ENCODE data around the gene ATF3. TPM values are rescaled to one million over a fixed set of nuclear protein-coding genes. Genes with fewer than 3 reads are reported as not detected.

ATF3 gene
- total and polyA plus RNA-seq, 4 donors, result 5.3 to 18.3 (median 6.0) TPM

DNA sequence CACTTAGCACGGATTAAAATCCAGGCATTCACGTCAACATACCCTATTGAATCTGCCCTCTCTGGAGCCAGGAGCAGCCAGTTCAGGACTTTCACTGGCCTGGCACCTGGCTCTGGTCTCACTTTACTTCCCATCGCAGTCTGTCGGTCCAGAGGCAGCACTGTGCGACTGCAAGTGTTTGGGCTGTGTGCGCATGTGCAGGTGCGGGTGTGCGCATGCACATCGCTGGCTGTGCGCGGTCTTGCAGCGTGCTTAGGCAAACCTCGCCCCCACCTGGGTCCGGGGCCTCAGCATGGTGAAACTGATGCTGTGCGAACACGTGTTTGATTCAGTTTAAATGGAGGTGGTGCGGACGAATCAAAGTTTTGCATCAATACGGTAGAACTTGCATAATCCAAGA is 38.0 kb downstream of the ATF3 start:
- no peaks in the 10 kb centered on the region for H3K27me3 ChIP-seq (ENCODE audit: control insufficient read depth, insufficient read depth, low read length)
- no peaks in the 10 kb centered on the region for H3K9me3 ChIP-seq (ENCODE audit: control insufficient read depth, insufficient read depth, low read length)
- no peaks in the 10 kb centered on the region for H3K36me3 ChIP-seq (ENCODE audit: control insufficient read depth, insufficient read depth, low read length)
- H3K4me1 ChIP-seq (ENCODE audit: control insufficient read depth, insufficient read depth, low read length), result no peaks in the 10 kb centered on the region
- DNase-seq (ENCODE audit: low read depth in 4 of 6, low spot score in 6 of 6), result peak in 1 of 6 donors; percentile 61
- H3K27ac ChIP-seq (ENCODE audit: low read depth, low read length), result no peak overlapping the region
- no peak overlapping the region for H3K4me3 ChIP-seq (ENCODE audit: low read depth, low read length)
- 89% methylated on average over 18 of the region's 19 CpGs for WGBS (ENCODE audit: insufficient coverage)

DNA sequence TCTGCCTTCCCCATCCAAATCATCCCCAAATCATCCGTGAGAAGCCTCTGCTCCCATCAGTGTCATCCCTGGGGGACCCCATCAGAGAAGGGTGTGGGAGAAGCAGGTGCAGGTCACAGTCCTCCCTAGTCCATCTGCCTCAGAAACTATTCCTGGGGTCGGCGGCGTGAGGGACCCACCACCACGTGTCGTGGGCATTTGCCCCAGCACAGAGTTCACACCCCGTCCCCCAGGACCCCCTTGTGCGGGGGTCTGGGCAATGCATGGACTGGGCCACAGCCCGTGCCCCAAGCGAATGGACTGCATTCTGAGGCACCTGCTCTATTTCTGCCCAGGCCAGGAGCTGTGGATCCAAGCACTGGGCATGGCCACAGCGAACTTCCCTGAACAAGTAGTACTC is 38.4 kb downstream of the ATF3 start:
- Histone ChIP-seq H3K4me3 (ENCODE audit: low read depth, low read length) (no peak overlapping the region), H3K4me1 (ENCODE audit: control insufficient read depth, insufficient read depth, low read length) (no peaks in the 10 kb centered on the region), H3K27ac (ENCODE audit: low read depth, low read length) (no peak overlapping the region), H3K36me3 (ENCODE audit: control insufficient read depth, insufficient read depth, low read length) (no peaks in the 10 kb centered on the region), H3K9me3 (ENCODE audit: control insufficient read depth, insufficient read depth, low read length) (no peaks in the 10 kb centered on the region), H3K27me3 (ENCODE audit: control insufficient read depth, insufficient read depth, low read length) (no peaks in the 10 kb centered on the region)
- no peak for DNase-seq (ENCODE audit: low read depth in 4 of 6, low spot score in 6 of 6)
- WGBS (ENCODE audit: insufficient coverage), result 93% methylated on average over 10 of the region's 11 CpGs

DNA sequence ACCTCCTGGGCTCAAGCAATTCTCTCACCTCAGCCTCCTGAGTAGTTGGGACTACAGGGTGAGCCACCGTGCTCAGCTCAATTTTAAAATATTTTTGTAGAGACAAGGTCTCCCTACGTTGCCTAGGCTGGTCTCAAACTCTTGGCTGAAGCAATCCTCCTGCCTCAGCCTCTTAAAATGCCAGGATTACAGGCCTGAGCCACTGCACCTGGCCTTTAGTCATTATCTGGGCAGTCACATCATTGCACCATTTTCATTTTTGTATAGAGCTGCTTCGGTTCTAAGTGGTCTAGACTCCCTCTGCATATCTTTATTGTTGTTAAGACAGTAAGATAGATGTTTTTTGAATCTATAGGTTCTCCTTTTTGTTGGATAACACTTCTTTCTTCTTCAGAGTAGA is 39.9 kb downstream of the ATF3 start:
- no peak overlapping the region for H3K27ac ChIP-seq (ENCODE audit: low read depth, low read length)
- H3K36me3 ChIP-seq (ENCODE audit: control insufficient read depth, insufficient read depth, low read length), result no peaks in the 10 kb centered on the region
- no peak for DNase-seq (ENCODE audit: low read depth in 4 of 6, low spot score in 6 of 6)
- 75% methylated on average over 1 of the region's 3 CpGs for WGBS (ENCODE audit: insufficient coverage)
- no peaks in the 10 kb centered on the region for H3K9me3 ChIP-seq (ENCODE audit: control insufficient read depth, insufficient read depth, low read length)
- H3K4me3 ChIP-seq (ENCODE audit: low read depth, low read length), result no peak overlapping the region
- no peaks in the 10 kb centered on the region for H3K4me1 ChIP-seq (ENCODE audit: control insufficient read depth, insufficient read depth, low read length)
- H3K27me3 ChIP-seq (ENCODE audit: control insufficient read depth, insufficient read depth, low read length), result no peaks in the 10 kb centered on the region

DNA sequence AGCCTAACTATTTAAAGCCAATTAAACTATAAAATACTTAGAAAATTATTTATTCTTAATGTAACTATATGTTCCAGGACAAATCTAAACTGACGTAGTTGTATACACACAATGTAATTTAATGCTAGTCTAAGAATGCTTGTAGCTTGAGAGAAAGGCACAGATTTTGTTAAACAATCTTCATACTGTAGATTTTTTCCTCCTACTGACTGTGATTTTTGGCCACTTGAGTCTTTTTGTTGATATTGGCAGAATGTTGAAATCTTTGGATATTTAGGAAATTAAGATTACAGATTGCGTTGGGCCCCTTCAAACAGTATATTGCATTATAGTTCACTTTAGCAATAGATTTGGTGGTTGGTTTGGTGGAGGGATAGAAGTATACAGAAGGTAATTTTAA is 40.5 kb downstream of the ATF3 start:
- no peak for DNase-seq (ENCODE audit: low read depth in 4 of 6, low spot score in 6 of 6)
- no peaks in the 10 kb centered on the region for H3K27me3 ChIP-seq (ENCODE audit: control insufficient read depth, insufficient read depth, low read length)
- H3K27ac ChIP-seq (ENCODE audit: low read depth, low read length), result no peak overlapping the region
- H3K9me3 ChIP-seq (ENCODE audit: control insufficient read depth, insufficient read depth, low read length), result no peaks in the 10 kb centered on the region
- no CpG with 5 or more reads among the region's 2 CpGs for WGBS (ENCODE audit: insufficient coverage)
- H3K36me3 ChIP-seq (ENCODE audit: control insufficient read depth, insufficient read depth, low read length), result no peaks in the 10 kb centered on the region
- H3K4me3 ChIP-seq (ENCODE audit: low read depth, low read length), result no peak overlapping the region
- H3K4me1 ChIP-seq (ENCODE audit: control insufficient read depth, insufficient read depth, low read length), result no peaks in the 10 kb centered on the region

- no peak overlapping the region for H3K27ac ChIP-seq (ENCODE audit: low read depth, low read length)
- H3K27me3 ChIP-seq (ENCODE audit: control insufficient read depth, insufficient read depth, low read length), result no peaks in the 10 kb centered on the region
- H3K4me1 ChIP-seq (ENCODE audit: control insufficient read depth, insufficient read depth, low read length), result no peaks in the 10 kb centered on the region
- 21% methylated on average over 2 of the region's 3 CpGs for WGBS (ENCODE audit: insufficient coverage)
- no peaks in the 10 kb centered on the region for H3K36me3 ChIP-seq (ENCODE audit: control insufficient read depth, insufficient read depth, low read length)
- no peaks in the 10 kb centered on the region for H3K9me3 ChIP-seq (ENCODE audit: control insufficient read depth, insufficient read depth, low read length)
- H3K4me3 ChIP-seq (ENCODE audit: low read depth, low read length), result no peak overlapping the region
- DNase-seq (ENCODE audit: low read depth in 4 of 6, low spot score in 6 of 6), result peak in 1 of 6 donors; percentile 9
These were observed 41.7 kb downstream of the ATF3 start for GRCh38 chr1:212650228-212650627.

GRCh38 chr1:212651521-212651920 is 43.0 kb downstream of the ATF3 start:
- WGBS (ENCODE audit: insufficient coverage), result 91% methylated on average over 4 of the region's 4 CpGs
- Histone ChIP-seq H3K4me1 (ENCODE audit: control insufficient read depth, insufficient read depth, low read length) (no peaks in the 10 kb centered on the region), H3K27ac (ENCODE audit: low read depth, low read length) (no peak overlapping the region), H3K9me3 (ENCODE audit: control insufficient read depth, insufficient read depth, low read length) (no peaks in the 10 kb centered on the region), H3K4me3 (ENCODE audit: low read depth, low read length) (no peak overlapping the region), H3K36me3 (ENCODE audit: control insufficient read depth, insufficient read depth, low read length) (no peaks in the 10 kb centered on the region), H3K27me3 (ENCODE audit: control insufficient read depth, insufficient read depth, low read length) (no peaks in the 10 kb centered on the region)
- no peak for DNase-seq (ENCODE audit: low read depth in 4 of 6, low spot score in 6 of 6)

DNA sequence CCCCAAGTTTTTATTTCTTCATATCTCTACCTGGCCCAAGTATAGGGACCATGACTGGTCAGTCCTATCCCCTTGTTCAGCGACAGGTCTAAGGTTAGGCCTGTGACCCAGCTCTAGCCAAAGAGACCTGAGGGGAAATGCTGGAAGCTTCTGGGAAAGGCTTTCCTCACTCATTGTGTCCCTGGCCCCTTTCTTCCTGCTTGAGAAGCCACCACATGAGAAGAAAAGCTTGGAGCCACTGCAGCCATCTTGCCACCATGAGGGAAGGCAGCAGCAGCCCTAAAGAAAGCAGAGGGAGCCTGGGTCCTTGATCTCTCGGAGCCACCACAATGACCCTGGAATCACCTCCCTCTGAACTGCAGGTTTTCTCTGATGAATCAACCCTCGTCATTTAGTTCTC is 43.4 kb downstream of the ATF3 start:
- Histone ChIP-seq H3K9me3 (ENCODE audit: control insufficient read depth, insufficient read depth, low read length) (no peaks in the 10 kb centered on the region), H3K36me3 (ENCODE audit: control insufficient read depth, insufficient read depth, low read length) (no peaks in the 10 kb centered on the region), H3K27me3 (ENCODE audit: control insufficient read depth, insufficient read depth, low read length) (no peaks in the 10 kb centered on the region), H3K4me3 (ENCODE audit: low read depth, low read length) (no peak overlapping the region), H3K4me1 (ENCODE audit: control insufficient read depth, insufficient read depth, low read length) (no peaks in the 10 kb centered on the region), H3K27ac (ENCODE audit: low read depth, low read length) (no peak overlapping the region)
- DNase-seq (ENCODE audit: low read depth in 4 of 6, low spot score in 6 of 6), result no peak
- no CpG with 5 or more reads among the region's 3 CpGs for WGBS (ENCODE audit: insufficient coverage)

- no CpG with 5 or more reads among the region's 1 CpG for WGBS (ENCODE audit: insufficient coverage)
- Histone ChIP-seq H3K9me3 (ENCODE audit: control insufficient read depth, insufficient read depth, low read length) (no peaks in the 10 kb centered on the region), H3K4me1 (ENCODE audit: control insufficient read depth, insufficient read depth, low read length) (no peaks in the 10 kb centered on the region), H3K27me3 (ENCODE audit: control insufficient read depth, insufficient read depth, low read length) (no peaks in the 10 kb centered on the region), H3K27ac (ENCODE audit: low read depth, low read length) (no peak overlapping the region), H3K36me3 (ENCODE audit: control insufficient read depth, insufficient read depth, low read length) (no peaks in the 10 kb centered on the region), H3K4me3 (ENCODE audit: low read depth, low read length) (no peak overlapping the region)
- DNase-seq (ENCODE audit: low read depth in 4 of 6, low spot score in 6 of 6), result no peak
These were observed 44.0 kb downstream of the ATF3 start for GRCh38 chr1:212652609-212653008.

GRCh38 chr1:212655668-212656440 is 47.3 kb downstream of the ATF3 start:
- H3K36me3 ChIP-seq (ENCODE audit: control insufficient read depth, insufficient read depth, low read length), result no peaks in the 10 kb centered on the region
- WGBS (ENCODE audit: insufficient coverage), result 71% methylated on average over 4 of the region's 6 CpGs
- no peaks in the 10 kb centered on the region for H3K27me3 ChIP-seq (ENCODE audit: control insufficient read depth, insufficient read depth, low read length)
- no peaks in the 10 kb centered on the region for H3K4me1 ChIP-seq (ENCODE audit: control insufficient read depth, insufficient read depth, low read length)
- DNase-seq (ENCODE audit: low read depth in 4 of 6, low spot score in 6 of 6), result no peak
- H3K27ac ChIP-seq (ENCODE audit: low read depth, low read length), result no peak overlapping the region
- H3K9me3 ChIP-seq (ENCODE audit: control insufficient read depth, insufficient read depth, low read length), result no peaks in the 10 kb centered on the region
- no peak overlapping the region for H3K4me3 ChIP-seq (ENCODE audit: low read depth, low read length)

- WGBS (ENCODE audit: insufficient coverage), result 100% methylated on average over 1 of the region's 5 CpGs
- Histone ChIP-seq H3K4me1 (ENCODE audit: control insufficient read depth, insufficient read depth, low read length) (no peaks in the 10 kb centered on the region), H3K9me3 (ENCODE audit: control insufficient read depth, insufficient read depth, low read length) (no peaks in the 10 kb centered on the region), H3K36me3 (ENCODE audit: control insufficient read depth, insufficient read depth, low read length) (no peaks in the 10 kb centered on the region), H3K27me3 (ENCODE audit: control insufficient read depth, insufficient read depth, low read length) (no peaks in the 10 kb centered on the region), H3K4me3 (ENCODE audit: low read depth, low read length) (no peak overlapping the region), H3K27ac (ENCODE audit: low read depth, low read length) (no peak overlapping the region)
- DNase-seq (ENCODE audit: low read depth in 4 of 6, low spot score in 6 of 6), result no peak
These were observed 48.2 kb downstream of the ATF3 start for GRCh38 chr1:212656730-212657129.
